HUES48 (cell line): ENCODE results near the gene ETV2.

Source experiments
- H3K27ac ChIP-seq: one replicate; pipeline ENCODE4 v1.7.0; 2013; ENCODE audit warnings: low read depth, low read length, inconsistent platforms
- H3K27me3 ChIP-seq: 2 replicates; pipeline ENCODE4 v1.6.1; 2013; ENCODE audit warnings: mild to moderate bottlenecking, low read length; ENCODE audit not compliant: control insufficient read depth, insufficient read depth
- H3K36me3 ChIP-seq: 2 replicates; pipeline ENCODE4 v1.6.1; 2013; ENCODE audit warnings: low read length; ENCODE audit not compliant: control insufficient read depth, insufficient read depth
- H3K4me1 ChIP-seq: 2 replicates; pipeline ENCODE4 v1.6.1; 2013; ENCODE audit warnings: mild to moderate bottlenecking, low read length; ENCODE audit not compliant: control insufficient read depth, insufficient read depth
- H3K4me3 ChIP-seq: 2 replicates; pipeline ENCODE4 v1.5.1; 2013; ENCODE audit warnings: mild to moderate bottlenecking, low read depth, low read length
- H3K9ac ChIP-seq: 2 replicates; pipeline ENCODE4 v1.6.1; 2013; ENCODE audit warnings: mild to moderate bottlenecking, low read depth, low read length, moderate library complexity
- H3K9me3 ChIP-seq: 2 replicates; pipeline ENCODE4 v1.6.1; 2013; ENCODE audit warnings: low read length; ENCODE audit not compliant: control insufficient read depth, insufficient read depth

ETV2 gene

DNA sequence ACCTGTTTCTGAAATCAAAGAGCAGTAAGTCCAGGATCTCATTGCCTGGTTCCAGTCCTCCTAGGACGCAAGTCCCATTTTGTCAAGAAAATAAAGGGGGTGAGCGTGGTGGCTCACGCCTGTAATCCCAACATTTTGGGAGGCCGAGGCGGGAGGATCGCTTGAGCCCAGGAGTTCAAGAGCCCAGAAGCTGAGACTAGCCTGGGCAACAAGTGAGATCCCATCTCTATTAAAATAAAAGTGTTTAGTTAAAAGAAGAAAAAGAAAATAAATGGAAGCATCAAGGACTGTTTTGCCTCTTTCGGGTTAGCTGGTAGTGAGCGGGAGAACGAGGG, 29.4 kb upstream of the ETV2 start:
- Histone ChIP-seq H3K27me3 (peaks cover 5% of the 10 kb centered on the region; the same call in 1 of the 2 replicates), H3K36me3 (peaks cover 21% of the 10 kb centered on the region), H3K4me1 (no peaks in the 10 kb centered on the region), H3K9ac (peak overlapping the region; percentile 14; the same call in 1 of the 2 replicates), H3K4me3 (peak overlapping the region; percentile 90), H3K27ac (no peak overlapping the region), H3K9me3 (peaks cover 3% of the 10 kb centered on the region; the same call in 1 of the 2 replicates)

DNA sequence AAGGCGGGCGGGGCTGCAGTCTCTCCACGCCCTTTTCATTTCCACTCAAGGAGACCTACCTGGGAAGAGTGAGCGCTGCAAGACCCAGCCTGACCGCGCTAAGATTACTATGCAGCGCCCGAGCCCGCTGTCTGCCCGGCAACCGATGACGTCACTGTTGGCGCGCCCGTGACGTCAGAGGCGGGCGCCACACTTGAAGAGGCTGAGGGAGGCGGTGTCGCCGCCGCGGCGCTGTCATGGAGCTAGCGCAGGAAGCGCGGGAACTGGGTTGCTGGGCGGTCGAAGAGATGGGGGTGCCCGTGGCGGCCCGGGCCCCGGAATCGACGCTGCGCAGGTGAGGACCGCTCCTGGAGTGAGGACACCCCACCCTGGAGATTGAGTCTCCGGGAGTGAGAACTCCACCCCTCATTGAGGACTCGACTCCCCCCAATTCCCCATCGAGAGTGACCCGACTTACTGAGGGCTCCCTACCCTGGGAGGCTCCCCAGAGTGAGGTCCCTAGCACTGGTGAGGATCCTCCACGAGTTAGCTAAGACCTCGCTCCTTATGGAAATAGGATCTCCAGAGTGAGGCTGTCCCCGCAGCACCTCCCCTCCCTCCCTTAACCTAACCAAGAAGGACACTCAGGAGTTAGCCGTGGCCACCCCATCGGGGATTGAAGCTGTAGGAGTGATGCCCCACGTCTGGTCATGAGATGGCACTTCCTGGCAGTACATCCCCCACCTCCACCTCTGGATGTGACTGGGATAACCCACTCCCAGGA, 28.8 kb upstream of the ETV2 start, which contains the start of gene HAUS5:
Gene HAUS5, plus strand, starts transcription at position 177 of the 763 bp plus-strand sequence. Its CDS starts 60 bp downstream, at position 237.
- Histone ChIP-seq H3K27ac (peak within 1 kb of the TSS; percentile 60), H3K4me1 (no peaks in the 10 kb centered on the region), H3K9ac (peak within 1 kb of the TSS; percentile 92), H3K36me3 (peaks cover 26% of the 10 kb centered on the region), H3K27me3 (peaks cover 5% of the 10 kb centered on the region; the same call in 1 of the 2 replicates), H3K4me3 (peak within 1 kb of the TSS; percentile 90), H3K9me3 (no peaks in the 10 kb centered on the region; the same call in 1 of the 2 replicates)

DNA sequence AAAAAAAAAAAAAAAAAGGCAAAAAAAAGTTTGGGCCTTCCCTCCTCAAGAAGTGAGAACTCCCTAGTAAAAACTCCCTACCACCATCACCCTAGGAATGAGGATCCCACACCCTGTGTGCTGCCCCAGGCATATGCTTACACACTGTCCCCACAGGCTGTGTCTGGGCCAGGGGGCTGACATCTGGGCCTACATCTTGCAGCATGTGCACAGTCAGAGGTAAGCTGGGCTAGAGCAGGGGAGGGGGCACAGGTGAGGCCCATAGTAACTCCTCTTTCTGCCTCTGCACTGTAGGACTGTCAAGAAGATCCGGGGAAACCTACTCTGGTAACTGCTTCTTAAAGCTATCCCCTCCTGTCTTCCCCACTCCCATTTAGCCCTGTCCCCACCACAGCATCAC, 28.0 kb upstream of the ETV2 start:
- Histone ChIP-seq H3K27me3 (peaks cover 5% of the 10 kb centered on the region; the same call in 1 of the 2 replicates), H3K4me3 (0 out of 2 replicates have a peak overlapping the region, but pooled peaks have one; percentile 90), H3K4me1 (no peaks in the 10 kb centered on the region), H3K36me3 (peaks cover 32% of the 10 kb centered on the region), H3K9me3 (no peaks in the 10 kb centered on the region), H3K9ac (no peak overlapping the region), H3K27ac (no peak overlapping the region)

DNA sequence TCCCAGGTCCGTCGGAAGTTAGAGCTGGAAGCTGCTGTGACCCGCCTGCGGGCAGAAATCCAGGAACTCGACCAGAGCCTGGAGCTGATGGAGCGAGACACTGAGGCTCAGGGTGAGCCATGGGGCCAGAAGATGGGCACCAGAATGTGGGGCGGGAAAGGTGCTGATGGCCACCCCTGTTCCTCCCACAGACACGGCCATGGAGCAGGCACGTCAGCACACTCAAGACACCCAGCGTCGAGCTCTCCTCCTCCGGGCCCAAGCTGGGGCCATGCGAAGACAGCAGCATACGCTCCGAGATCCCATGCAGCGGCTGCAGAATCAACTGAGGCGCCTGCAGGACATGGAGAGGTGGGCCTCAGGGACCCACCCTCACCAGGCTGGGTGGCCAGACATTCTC, 26.5 kb upstream of the ETV2 start:
- Histone ChIP-seq H3K36me3 (peaks cover 38% of the 10 kb centered on the region), H3K4me1 (no peaks in the 10 kb centered on the region), H3K9ac (no peak overlapping the region), H3K9me3 (no peaks in the 10 kb centered on the region), H3K27ac (no peak overlapping the region), H3K27me3 (peaks cover 5% of the 10 kb centered on the region; the same call in 1 of the 2 replicates), H3K4me3 (no peak overlapping the region)

DNA sequence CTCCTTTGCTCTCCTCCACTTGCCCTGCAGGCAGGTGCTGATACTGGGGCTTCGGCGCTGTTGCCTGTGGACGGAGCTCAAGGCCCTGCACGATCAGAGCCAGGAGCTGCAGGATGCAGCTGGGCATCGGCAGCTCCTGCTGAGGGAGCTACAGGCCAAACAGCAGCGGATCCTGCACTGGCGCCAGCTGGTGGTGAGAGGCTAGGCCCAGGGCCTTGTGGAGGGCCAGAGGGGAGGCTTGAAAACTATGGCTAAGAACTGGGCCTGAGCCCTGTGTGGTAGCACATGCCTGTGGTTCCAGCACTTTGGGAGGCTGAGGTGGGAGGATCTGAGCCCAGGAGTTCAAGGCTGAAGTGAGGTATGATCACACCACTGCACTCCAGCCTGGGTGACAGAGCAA, 22.7 kb upstream of the ETV2 start:
- peaks cover 52% of the 10 kb centered on the region for H3K36me3 ChIP-seq

DNA sequence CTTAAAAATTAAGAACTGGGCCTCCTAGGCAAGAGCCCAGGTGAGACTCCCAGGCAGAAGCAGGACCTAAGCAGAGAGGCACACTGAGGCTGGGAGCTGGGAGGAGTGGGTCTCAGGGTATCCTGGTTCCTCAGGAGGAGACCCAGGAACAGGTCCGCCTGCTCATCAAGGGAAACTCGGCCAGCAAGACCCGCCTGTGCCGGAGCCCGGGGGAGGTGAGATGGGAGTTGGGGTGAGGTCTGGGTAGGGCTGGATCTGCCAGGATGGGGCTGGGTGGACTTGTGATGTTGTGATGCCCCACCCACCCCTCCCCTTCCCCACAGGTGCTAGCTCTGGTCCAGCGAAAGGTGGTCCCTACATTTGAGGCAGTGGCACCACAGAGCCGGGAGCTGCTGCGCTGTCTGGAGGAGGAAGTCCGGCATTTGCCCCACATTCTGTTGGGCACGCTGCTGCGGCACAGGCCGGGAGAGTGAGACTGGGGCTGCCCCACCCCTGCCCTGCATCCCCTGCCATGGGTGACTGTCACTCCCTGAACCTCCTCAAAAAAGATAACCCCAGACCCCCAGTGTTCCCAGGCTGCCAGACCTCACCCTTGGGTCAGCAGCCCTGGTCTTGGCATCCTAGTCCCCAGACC, 22.1 kb upstream of the ETV2 start:
- H3K9ac ChIP-seq = no peak overlapping the region
- H3K36me3 ChIP-seq = peaks cover 52% of the 10 kb centered on the region
- H3K9me3 ChIP-seq = no peaks in the 10 kb centered on the region

More for the DNA sequence above, 22.7 kb upstream of the ETV2 start:
- no peak overlapping the region for H3K27ac ChIP-seq
- no peaks in the 10 kb centered on the region for H3K4me1 ChIP-seq
- no peaks in the 10 kb centered on the region for H3K9me3 ChIP-seq
- no peak overlapping the region for H3K4me3 ChIP-seq
- no peaks in the 10 kb centered on the region for H3K27me3 ChIP-seq
- no peak overlapping the region for H3K9ac ChIP-seq

DNA sequence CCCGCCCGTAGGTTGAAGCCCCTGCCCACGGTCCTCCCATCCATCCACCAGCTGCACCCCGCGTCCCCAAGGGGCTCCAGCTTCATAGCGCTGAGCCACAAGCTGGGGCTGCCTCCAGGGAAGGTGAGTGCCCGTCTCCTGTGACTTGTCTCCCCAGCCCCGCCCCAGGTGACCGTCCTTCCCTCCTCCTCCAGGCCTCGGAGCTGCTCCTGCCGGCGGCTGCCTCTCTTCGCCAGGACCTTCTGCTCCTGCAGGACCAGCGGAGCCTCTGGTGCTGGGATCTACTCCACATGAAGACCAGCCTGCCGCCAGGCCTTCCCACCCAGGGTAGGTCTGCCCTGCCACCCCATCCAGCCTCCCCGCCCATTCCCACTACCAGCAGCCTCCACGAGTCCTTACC, 21.5 kb upstream of the ETV2 start:
- no peaks in the 10 kb centered on the region for H3K4me1 ChIP-seq
- H3K27me3 ChIP-seq = no peaks in the 10 kb centered on the region
- no peak overlapping the region for H3K27ac ChIP-seq
- no peak overlapping the region for H3K4me3 ChIP-seq
- H3K36me3 ChIP-seq = peaks cover 48% of the 10 kb centered on the region
- H3K9ac ChIP-seq = no peak overlapping the region
- no peaks in the 10 kb centered on the region for H3K9me3 ChIP-seq

More for the DNA sequence above, 22.1 kb upstream of the ETV2 start:
- Histone ChIP-seq H3K4me3 (no peak overlapping the region), H3K4me1 (no peaks in the 10 kb centered on the region), H3K27me3 (no peaks in the 10 kb centered on the region), H3K27ac (no peak overlapping the region)

DNA sequence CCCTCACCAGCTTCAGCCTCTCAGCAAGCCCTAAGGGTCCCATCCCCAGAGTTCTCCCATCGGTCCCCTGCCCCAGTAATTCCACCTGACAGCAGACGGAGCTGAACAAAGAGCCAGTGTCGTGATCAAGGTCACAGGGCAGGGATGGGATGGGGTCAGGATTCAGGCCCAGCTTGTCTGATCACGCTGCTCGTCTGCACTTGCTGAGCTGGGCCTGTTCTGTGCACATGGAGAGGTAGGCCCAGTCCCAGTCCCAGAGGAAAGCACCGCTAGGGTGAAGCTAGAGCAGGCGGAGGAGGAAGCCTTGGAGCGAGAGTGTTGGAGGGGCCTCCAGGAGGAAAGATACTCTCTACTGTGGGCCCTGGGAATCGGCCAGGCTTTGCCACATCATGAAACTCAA, 19.8 kb upstream of the ETV2 start:
- Histone ChIP-seq H3K4me3 (no peak overlapping the region), H3K27ac (no peak overlapping the region), H3K9ac (no peak overlapping the region), H3K36me3 (peaks cover 36% of the 10 kb centered on the region), H3K4me1 (no peaks in the 10 kb centered on the region), H3K9me3 (no peaks in the 10 kb centered on the region), H3K27me3 (no peaks in the 10 kb centered on the region)

DNA sequence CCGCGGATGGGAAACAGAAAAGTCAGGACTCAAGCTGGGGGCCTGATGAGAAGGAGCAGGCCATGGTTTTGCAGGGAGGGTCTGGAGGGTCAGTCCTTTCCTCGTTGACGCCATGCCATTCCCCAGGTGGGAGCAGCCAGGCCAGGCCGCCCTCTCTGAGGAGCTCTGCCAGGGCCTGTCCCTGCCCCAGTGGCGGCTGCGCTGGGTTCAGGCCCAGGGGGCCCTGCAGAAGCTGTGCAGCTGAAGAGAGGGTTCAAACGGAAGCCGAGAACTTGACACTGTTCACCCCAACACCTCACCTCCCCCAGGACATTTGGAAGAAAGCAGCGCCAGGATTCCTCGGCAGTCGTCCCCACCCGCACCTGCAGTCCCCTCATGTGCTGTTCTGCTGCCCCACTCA, 18.8 kb upstream of the ETV2 start:
- H3K9me3 ChIP-seq = no peaks in the 10 kb centered on the region
- no peaks in the 10 kb centered on the region for H3K27me3 ChIP-seq
- no peaks in the 10 kb centered on the region for H3K4me1 ChIP-seq
- peaks cover 26% of the 10 kb centered on the region for H3K36me3 ChIP-seq
- H3K27ac ChIP-seq = no peak overlapping the region
- H3K4me3 ChIP-seq = no peak overlapping the region
- H3K9ac ChIP-seq = no peak overlapping the region

DNA sequence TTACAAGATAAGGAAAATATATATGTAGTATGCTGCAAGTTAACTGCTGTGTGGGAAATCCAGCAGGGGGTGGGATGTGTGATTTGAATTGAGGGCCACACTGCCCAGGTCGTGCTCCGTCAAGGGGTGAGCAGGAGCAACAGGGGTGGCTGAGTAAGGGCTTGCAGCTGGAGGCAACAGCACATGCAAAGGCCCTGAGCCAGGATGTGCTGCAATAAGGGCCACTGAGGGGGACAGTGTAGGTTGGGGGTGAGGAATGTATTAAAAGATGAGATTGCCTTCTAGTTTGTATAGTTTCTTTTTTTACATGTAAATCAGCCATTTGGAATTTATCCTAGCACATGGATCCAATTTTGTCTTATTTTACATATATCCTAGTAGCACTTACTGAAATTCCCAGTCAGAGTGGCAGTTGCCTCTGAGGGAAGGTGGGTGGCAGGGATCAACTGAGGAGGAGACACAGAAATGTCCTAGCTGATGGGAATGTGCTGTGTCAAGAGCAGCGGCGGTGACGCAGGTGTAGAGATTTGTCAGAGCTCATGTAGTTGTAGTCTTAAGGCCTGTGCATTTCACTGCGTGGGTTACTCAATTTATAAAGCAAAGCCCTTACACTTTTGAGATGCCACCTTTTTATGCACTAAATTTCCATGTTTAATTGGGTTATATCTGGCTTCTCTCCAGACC, 18.1 kb upstream of the ETV2 start:
- Histone ChIP-seq H3K9me3 (no peaks in the 10 kb centered on the region), H3K27ac (no peak overlapping the region), H3K36me3 (peaks cover 21% of the 10 kb centered on the region), H3K9ac (no peak overlapping the region), H3K27me3 (no peaks in the 10 kb centered on the region), H3K4me3 (no peak overlapping the region), H3K4me1 (no peaks in the 10 kb centered on the region)

DNA sequence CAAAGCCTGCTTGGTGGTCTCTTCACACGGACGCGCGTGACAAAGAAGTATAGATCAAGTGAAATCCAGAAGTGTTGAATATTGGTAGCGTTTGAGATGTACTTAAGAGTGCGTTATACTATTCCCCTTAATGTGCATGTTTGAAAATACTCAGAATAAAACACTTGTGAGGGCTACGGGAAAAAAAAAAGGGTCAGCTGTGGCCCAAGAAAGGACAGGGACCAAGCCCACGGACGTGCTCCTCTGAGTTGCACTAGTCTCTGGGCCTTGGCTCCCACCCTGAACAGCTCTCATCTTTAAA, 13.3 kb upstream of the ETV2 start:
- peak overlapping the region; percentile 81 for H3K27ac ChIP-seq
- no peaks in the 10 kb centered on the region for H3K4me1 ChIP-seq
- no peaks in the 10 kb centered on the region for H3K27me3 ChIP-seq

More for the DNA sequence above, 13.3 kb upstream of the ETV2 start:
- peak overlapping the region; percentile 89 for H3K4me3 ChIP-seq
- peaks cover 28% of the 10 kb centered on the region for H3K36me3 ChIP-seq
- peak overlapping the region; percentile 27; the same call in 1 of the 2 replicates for H3K9ac ChIP-seq
- no peaks in the 10 kb centered on the region for H3K9me3 ChIP-seq
